PFSK-1 (cell line): Measurements from ENCODE around the gene NEURL2.

ENCODE experiments used
- FOXP2 ChIP-seq: optimal IDR thresholded peaks from 2 replicates; pipeline ENCODE3; 2011; ENCODE audit warnings: borderline replicate concordance, control low read depth, inconsistent platforms; ENCODE audit not compliant: insufficient read depth; ENCODE audit errors: extremely low read length, extremely low read depth
- POLR2AphosphoS5 ChIP-seq: IDR thresholded peaks from 2 replicates; pipeline ENCODE4 v1.6.1; 2012; ENCODE audit warnings: low read depth, mild to moderate bottlenecking, control low read depth, low read length, moderate library complexity
- REST ChIP-seq, 2 experiments: IDR thresholded peaks; 2 replicates each; pipeline versions ENCODE4 v1.6.1 to v1.8.0; 2011 to 2012; ENCODE audit warnings: low read depth in 2 of 2, low read length in 2 of 2, control low read depth in 1 of 2, inconsistent platforms in 1 of 2, mild to moderate bottlenecking in 1 of 2, moderate library complexity in 1 of 2; ENCODE audit not compliant: insufficient read depth in 1 of 2
- SIN3A ChIP-seq: IDR thresholded peaks from 2 replicates; pipeline ENCODE4 v1.6.1; 2012; ENCODE audit warnings: mild to moderate bottlenecking, low read length, moderate library complexity, borderline replicate concordance; ENCODE audit not compliant: insufficient read depth
- TAF1 ChIP-seq: IDR thresholded peaks from 2 replicates; pipeline ENCODE4 v1.6.1; 2012; ENCODE audit warnings: low read length, control low read depth, borderline replicate concordance; ENCODE audit not compliant: insufficient read depth

The NEURL2 gene

GRCh38 chr20:45908084-45908483 is 17.1 kb upstream of the NEURL2 start:
- TF ChIP-seq FOXP2: no peak
- TF ChIP-seq POLR2AphosphoS5: no peak
- TF ChIP-seq SIN3A: no peak
- no peak for TF ChIP-seq TAF1

DNA sequence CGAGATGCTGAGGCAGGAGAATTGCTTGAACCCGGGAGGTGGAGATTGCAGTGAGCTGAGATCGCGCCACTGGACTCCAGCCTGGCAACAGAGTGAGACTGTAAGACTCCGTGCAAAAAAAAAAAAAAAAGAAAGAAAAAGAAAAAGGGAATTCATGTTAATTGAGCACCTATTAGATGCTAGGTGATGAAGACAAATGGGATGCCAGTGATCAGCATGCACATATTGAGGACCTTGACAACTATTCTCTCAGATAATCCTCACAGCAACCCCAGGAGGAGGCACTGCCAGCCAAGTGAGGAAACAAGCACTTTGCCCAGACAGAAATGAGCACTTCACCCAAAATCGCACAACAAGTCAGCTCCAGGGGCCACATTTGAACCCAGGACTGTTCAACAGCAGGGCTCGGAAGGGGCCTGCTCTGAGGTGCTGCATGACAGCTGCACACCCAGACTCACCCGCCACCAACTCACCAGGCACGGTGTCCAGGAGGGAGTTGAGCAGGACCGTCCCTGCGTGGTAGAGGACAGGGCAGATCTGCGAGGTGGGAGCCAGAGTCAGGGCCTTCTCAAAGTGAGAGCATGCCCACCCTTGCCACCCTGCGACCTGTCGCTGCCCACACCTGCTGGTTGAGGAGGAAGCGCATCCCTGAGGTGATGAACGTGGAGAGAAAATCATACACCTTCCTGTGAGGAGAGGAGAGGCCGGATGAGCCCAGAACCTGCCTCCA is 16.4 kb upstream of the NEURL2 start:
- TF ChIP-seq REST (IDR thresholded peaks at IDR 0.05; ENCODE audit: insufficient read depth in 1 of 2, low read depth in 2 of 2, low read length in 2 of 2) (no peak), SIN3A (no peak), FOXP2 (no peak), POLR2AphosphoS5 (no peak), TAF1 (no peak)

DNA sequence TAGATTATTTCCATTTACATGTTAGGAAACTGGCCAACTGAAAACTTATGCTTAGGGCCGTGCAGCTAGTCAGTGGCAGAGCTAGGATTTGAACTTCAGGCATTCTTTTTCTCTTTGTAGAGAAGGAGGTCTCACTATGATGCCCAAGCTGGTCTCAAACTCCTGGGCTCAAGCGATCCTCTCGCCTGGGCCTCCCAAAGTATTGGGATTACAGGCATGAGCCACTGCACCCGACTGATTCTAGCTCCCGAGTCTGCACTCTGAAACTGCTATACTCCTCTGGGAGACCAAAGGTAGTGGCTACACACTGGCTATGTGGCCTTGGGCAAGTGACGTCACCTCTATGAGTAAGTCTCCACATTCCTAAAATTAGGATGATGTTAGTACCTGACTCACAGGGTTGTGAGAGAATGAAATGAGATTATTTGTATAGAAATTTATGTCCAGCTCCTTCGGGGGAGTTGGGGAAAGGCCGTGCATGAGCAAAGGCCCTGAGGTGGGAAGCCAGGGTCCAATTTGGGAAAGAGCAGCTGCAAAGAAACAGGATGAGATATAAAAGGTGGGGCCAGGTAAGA is 14.6 kb upstream of the NEURL2 start:
- TF ChIP-seq REST (IDR thresholded peaks at IDR 0.05; ENCODE audit: insufficient read depth in 1 of 2, low read depth in 2 of 2, low read length in 2 of 2): no peak
- no peak for TF ChIP-seq POLR2AphosphoS5
- TF ChIP-seq FOXP2: no peak
- TF ChIP-seq SIN3A: no peak
- TF ChIP-seq TAF1: no peak

GRCh38 chr20:45904583-45905504 is 13.8 kb upstream of the NEURL2 start:
- no peak for TF ChIP-seq TAF1
- TF ChIP-seq FOXP2: no peak
- TF ChIP-seq REST (IDR thresholded peaks at IDR 0.05; ENCODE audit: insufficient read depth in 1 of 2, low read depth in 2 of 2, low read length in 2 of 2): no peak
- no peak for TF ChIP-seq SIN3A
- TF ChIP-seq POLR2AphosphoS5: no peak

DNA sequence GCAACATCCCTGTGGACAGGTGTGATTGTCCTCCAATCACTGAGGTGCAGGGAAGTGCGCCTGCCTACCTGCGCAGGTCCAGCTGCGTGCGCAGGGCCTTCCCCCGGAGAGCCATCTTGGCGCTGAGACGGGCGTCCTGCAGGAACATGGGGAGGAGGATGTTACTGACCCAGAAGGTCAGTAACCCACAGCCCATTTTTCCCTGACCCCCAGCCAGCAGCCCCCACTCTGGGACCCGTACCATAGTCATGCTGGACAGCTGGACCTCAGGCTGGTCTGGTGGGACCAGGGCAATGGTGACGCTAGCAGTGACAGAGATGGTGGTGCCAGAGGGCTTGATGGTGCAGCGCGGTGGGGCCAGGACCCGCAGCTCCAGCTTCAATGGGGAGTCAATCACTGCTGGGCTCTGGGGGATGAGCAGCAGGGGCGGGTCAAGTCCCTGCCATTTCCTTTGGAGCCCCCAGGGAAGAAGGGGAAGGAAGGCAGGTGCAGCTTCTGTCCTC is 11.2 kb upstream of the NEURL2 start:
- no peak for TF ChIP-seq FOXP2
- TF ChIP-seq SIN3A: no peak
- no peak for TF ChIP-seq REST (IDR thresholded peaks at IDR 0.05; ENCODE audit: insufficient read depth in 1 of 2, low read depth in 2 of 2, low read length in 2 of 2)
- TF ChIP-seq TAF1: no peak
- TF ChIP-seq POLR2AphosphoS5: no peak
